K562 (cell line): ENCODE data around the gene HDGFL2. TPM values are rescaled to one million over a fixed set of nuclear protein-coding genes. Genes with fewer than 3 reads are reported as not detected.

Source experiments
- DDX20 ChIP-seq: fragments of 450-650 bp; IDR thresholded peaks from 2 replicates; pipeline ENCODE4 v1.6.1; 2016; ENCODE audit warnings: missing genetic modification characterization, low read depth, mild to moderate bottlenecking, missing compliant biosample characterization, moderate library complexity
- ELF1 ChIP-seq: fragments of 200-800 bp; sonication (Bioruptor generic); IDR thresholded peaks from 2 replicates; pipeline ENCODE4 v1.6.1; 2016; ENCODE audit warnings: missing genetic modification characterization, missing compliant biosample characterization
- IRF2 ChIP-seq: sonication (generic); formaldehyde crosslinking; IDR thresholded peaks from 2 replicates; pipeline ENCODE4 v1.8.1; 2022; ENCODE audit warnings: mild to moderate bottlenecking, missing genetic modification reagents
- POLR3A ChIP-seq: IDR thresholded peaks from 2 replicates; pipeline ENCODE4 v1.6.1; 2011; ENCODE audit warnings: borderline replicate concordance, mild to moderate bottlenecking, moderate library complexity; ENCODE audit not compliant: insufficient read length, insufficient read depth; ENCODE audit errors: extremely low read depth
- RBM39 ChIP-seq: fragments of 200-400 bp; formaldehyde crosslinking; optimal IDR thresholded peaks from 2 replicates; pipeline ENCODE3; 2018; ENCODE audit warnings: low read depth, low read length
- SIX5 ChIP-seq, 2 experiments: IDR thresholded peaks; 2 replicates each; pipeline ENCODE4 v1.6.1; 2011; ENCODE audit warnings: low read length in 2 of 2, borderline replicate concordance in 1 of 2, low read depth in 1 of 2, mild to moderate bottlenecking in 1 of 2, moderate library complexity in 1 of 2; ENCODE audit not compliant: insufficient read depth in 1 of 2
- SNRNP70 ChIP-seq: fragments of 200-400 bp; formaldehyde crosslinking; optimal IDR thresholded peaks from 2 replicates; pipeline ENCODE3; 2017; ENCODE audit warnings: low read depth, low read length
- TEAD4 ChIP-seq, 2 experiments: sonication (generic) in 1 of 2; formaldehyde crosslinking in 1 of 2; IDR thresholded peaks; 2 replicates each; pipeline versions ENCODE4 v1.6.1 to v1.8.0; 2012 to 2022; ENCODE audit warnings: borderline replicate concordance in 1 of 2, inconsistent platforms in 1 of 2, low read length in 1 of 2, mild to moderate bottlenecking in 1 of 2, missing genetic modification reagents in 1 of 2
- UBTF ChIP-seq, 2 experiments: IDR thresholded peaks; 2 replicates each; pipeline ENCODE4 v1.6.1; 2012; ENCODE audit warnings: improper control_type of control experiment in 2 of 2, low read depth in 2 of 2, low read length in 2 of 2, borderline replicate concordance in 1 of 2
- ZFP1 ChIP-seq: fragments of 450-650 bp; formaldehyde crosslinking; IDR thresholded peaks from 2 replicates; pipeline ENCODE4 v1.4.0; 2020; ENCODE audit warnings: mild to moderate bottlenecking, mixed read lengths
- ZNF175 ChIP-seq: fragments of 200-800 bp; sonication (Bioruptor generic); IDR thresholded peaks from 2 replicates; pipeline ENCODE4 v1.6.1; 2016; ENCODE audit warnings: low read depth, mild to moderate bottlenecking, missing genetic modification characterization, missing compliant biosample characterization
- polyA plus RNA-seq, 8 experiments: library from polyadenylated mRNA; depleted of rRNA in 4 of 8; stranded (reverse) in 5 of 8; unstranded in 3 of 8; fragments of >200 nt; fragmentation: Nextera tagmentation in 2 of 8; fragmentation: Illumina TruSeq in 1 of 8; extraction: Ambion mirVana in 2 of 8; extraction: Trizol in 1 of 8; gene quantifications; 2 replicates each; pipeline versions ENCODE4 v1.2.1 to v1.2.3, GENCODE V29; 2011 to 2014; ENCODE audit warnings: inconsistent platforms in 1 of 8, missing spikeins in 1 of 8
- total RNA-seq, 7 experiments: library from RNA; depleted of rRNA in 6 of 7; stranded (reverse); fragments of >200 nt in 6 of 7; fragmentation: Illumina TruSeq in 2 of 7; extraction: Trizol in 2 of 7; gene quantifications; 2 replicates each; pipeline versions ENCODE4 v1.2.1 to v1.2.3, GENCODE V29; 2011 to 2021; ENCODE audit warnings: low replicate concordance in 1 of 7
- TF ChIP-seq, protein P1 (sequence below): fragments of 200-600 bp; sonication (generic); IDR thresholded peaks from one replicate; pipeline ENCODE4 v1.6.1; 2012; ENCODE audit warnings: mild to moderate bottlenecking, low read depth, low read length, inconsistent platforms

The HDGFL2 gene
- total and polyA plus RNA-seq, 9 of the 15 experiments (the other 6 are each of a cell fraction or from before 2014, with no cell fraction given) = 0.13 to 61.7 (median 16.0) TPM

DNA sequence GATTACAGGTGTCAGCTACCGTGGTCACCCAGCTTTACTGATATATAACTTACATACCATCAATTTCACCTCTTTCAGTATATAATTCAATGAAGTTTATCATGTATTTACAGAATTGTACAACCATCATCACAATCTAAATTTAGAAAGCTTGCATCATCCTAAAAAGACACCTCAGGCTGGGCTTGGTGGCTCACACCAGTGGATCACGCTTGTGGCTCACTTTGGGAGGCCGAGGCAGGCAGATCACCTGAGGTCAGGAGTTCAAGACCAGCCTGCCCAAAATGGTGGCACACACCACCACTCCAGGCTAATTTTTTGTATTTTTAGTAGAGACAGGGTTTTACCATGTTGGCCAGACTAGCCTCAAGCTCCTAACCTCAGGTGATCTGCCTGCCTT lies 4.3 kb upstream of the HDGFL2 start (continued):
- no peak for TF ChIP-seq TEAD4 (IDR thresholded peaks at IDR 0.05; ENCODE audit: low read length)
- TF ChIP-seq TEAD4 (CRISPR knock-in tag; IDR thresholded peaks at IDR 0.05; ENCODE audit: borderline replicate concordance) = no peak
- no peak for TF ChIP-seq SIX5 (IDR thresholded peaks at IDR 0.05; ENCODE audit: borderline replicate concordance in 1 of 2, insufficient read depth in 1 of 2, low read depth in 1 of 2, low read length in 2 of 2)
- no peak for TF ChIP-seq ZNF175 (CRISPR knock-in tag)
- no peak for TF ChIP-seq SNRNP70
- TF ChIP-seq, protein P1, sequence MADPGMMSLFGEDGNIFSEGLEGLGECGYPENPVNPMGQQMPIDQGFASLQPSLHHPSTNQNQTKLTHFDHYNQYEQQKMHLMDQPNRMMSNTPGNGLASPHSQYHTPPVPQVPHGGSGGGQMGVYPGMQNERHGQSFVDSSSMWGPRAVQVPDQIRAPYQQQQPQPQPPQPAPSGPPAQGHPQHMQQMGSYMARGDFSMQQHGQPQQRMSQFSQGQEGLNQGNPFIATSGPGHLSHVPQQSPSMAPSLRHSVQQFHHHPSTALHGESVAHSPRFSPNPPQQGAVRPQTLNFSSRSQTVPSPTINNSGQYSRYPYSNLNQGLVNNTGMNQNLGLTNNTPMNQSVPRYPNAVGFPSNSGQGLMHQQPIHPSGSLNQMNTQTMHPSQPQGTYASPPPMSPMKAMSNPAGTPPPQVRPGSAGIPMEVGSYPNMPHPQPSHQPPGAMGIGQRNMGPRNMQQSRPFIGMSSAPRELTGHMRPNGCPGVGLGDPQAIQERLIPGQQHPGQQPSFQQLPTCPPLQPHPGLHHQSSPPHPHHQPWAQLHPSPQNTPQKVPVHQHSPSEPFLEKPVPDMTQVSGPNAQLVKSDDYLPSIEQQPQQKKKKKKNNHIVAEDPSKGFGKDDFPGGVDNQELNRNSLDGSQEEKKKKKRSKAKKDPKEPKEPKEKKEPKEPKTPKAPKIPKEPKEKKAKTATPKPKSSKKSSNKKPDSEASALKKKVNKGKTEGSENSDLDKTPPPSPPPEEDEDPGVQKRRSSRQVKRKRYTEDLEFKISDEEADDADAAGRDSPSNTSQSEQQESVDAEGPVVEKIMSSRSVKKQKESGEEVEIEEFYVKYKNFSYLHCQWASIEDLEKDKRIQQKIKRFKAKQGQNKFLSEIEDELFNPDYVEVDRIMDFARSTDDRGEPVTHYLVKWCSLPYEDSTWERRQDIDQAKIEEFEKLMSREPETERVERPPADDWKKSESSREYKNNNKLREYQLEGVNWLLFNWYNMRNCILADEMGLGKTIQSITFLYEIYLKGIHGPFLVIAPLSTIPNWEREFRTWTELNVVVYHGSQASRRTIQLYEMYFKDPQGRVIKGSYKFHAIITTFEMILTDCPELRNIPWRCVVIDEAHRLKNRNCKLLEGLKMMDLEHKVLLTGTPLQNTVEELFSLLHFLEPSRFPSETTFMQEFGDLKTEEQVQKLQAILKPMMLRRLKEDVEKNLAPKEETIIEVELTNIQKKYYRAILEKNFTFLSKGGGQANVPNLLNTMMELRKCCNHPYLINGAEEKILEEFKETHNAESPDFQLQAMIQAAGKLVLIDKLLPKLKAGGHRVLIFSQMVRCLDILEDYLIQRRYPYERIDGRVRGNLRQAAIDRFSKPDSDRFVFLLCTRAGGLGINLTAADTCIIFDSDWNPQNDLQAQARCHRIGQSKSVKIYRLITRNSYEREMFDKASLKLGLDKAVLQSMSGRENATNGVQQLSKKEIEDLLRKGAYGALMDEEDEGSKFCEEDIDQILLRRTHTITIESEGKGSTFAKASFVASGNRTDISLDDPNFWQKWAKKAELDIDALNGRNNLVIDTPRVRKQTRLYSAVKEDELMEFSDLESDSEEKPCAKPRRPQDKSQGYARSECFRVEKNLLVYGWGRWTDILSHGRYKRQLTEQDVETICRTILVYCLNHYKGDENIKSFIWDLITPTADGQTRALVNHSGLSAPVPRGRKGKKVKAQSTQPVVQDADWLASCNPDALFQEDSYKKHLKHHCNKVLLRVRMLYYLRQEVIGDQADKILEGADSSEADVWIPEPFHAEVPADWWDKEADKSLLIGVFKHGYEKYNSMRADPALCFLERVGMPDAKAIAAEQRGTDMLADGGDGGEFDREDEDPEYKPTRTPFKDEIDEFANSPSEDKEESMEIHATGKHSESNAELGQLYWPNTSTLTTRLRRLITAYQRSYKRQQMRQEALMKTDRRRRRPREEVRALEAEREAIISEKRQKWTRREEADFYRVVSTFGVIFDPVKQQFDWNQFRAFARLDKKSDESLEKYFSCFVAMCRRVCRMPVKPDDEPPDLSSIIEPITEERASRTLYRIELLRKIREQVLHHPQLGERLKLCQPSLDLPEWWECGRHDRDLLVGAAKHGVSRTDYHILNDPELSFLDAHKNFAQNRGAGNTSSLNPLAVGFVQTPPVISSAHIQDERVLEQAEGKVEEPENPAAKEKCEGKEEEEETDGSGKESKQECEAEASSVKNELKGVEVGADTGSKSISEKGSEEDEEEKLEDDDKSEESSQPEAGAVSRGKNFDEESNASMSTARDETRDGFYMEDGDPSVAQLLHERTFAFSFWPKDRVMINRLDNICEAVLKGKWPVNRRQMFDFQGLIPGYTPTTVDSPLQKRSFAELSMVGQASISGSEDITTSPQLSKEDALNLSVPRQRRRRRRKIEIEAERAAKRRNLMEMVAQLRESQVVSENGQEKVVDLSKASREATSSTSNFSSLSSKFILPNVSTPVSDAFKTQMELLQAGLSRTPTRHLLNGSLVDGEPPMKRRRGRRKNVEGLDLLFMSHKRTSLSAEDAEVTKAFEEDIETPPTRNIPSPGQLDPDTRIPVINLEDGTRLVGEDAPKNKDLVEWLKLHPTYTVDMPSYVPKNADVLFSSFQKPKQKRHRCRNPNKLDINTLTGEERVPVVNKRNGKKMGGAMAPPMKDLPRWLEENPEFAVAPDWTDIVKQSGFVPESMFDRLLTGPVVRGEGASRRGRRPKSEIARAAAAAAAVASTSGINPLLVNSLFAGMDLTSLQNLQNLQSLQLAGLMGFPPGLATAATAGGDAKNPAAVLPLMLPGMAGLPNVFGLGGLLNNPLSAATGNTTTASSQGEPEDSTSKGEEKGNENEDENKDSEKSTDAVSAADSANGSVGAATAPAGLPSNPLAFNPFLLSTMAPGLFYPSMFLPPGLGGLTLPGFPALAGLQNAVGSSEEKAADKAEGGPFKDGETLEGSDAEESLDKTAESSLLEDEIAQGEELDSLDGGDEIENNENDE = no peak
- TF ChIP-seq ZFP1 (CRISPR knock-in tag) = no peak
- TF ChIP-seq ELF1 = no peak
- no peak for TF ChIP-seq IRF2 (CRISPR knock-in tag)
- no peak for TF ChIP-seq DDX20 (tag)
- peak; percentile 60 for TF ChIP-seq POLR3A
- no peak for TF ChIP-seq UBTF (IDR thresholded peaks at IDR 0.05; ENCODE audit: borderline replicate concordance in 1 of 2, low read depth in 2 of 2, low read length in 2 of 2)
- no peak for TF ChIP-seq RBM39
